ENCODE data around the gene KCNJ3.

KCNJ3 gene
- total RNA-seq: 0 to 0.21 reads per million in 2 donors

GRCh38 chr2:154698296-154698720 is at the start of gene KCNJ3:
Gene KCNJ3, plus strand, starts transcription at chr2:154698695. Its CDS starts 81 bp downstream, at chr2:154698776.
- no peak for DNase-seq

GRCh38 chr2:154655499-154655898 is 43.0 kb upstream of the KCNJ3 start:
- DNase-seq: no peak

- DNase-seq: no peak
Measured at GRCh38 chr2:154658854-154659253, 39.6 kb upstream of the KCNJ3 start.

GRCh38 chr2:154664248-154664647 is 34.2 kb upstream of the KCNJ3 start:
- no peak for DNase-seq

- no peak for DNase-seq
Measured at GRCh38 chr2:154670083-154670482, 28.4 kb upstream of the KCNJ3 start.

- no peak for DNase-seq
Measured at GRCh38 chr2:154673694-154674093, 24.8 kb upstream of the KCNJ3 start.

- no peak for DNase-seq
Measured at GRCh38 chr2:154677401-154677800, 21.1 kb upstream of the KCNJ3 start.

GRCh38 chr2:154681741-154682140 is 16.8 kb upstream of the KCNJ3 start:
- DNase-seq: no peak

GRCh38 chr2:154686162-154686561 is 12.3 kb upstream of the KCNJ3 start:
- no peak for DNase-seq

- DNase-seq: no peak
Measured at GRCh38 chr2:154688373-154688772, 10.1 kb upstream of the KCNJ3 start.

- DNase-seq: no peak
Measured at GRCh38 chr2:154689158-154689557, 9.3 kb upstream of the KCNJ3 start.

GRCh38 chr2:154692927-154693326 is 5.6 kb upstream of the KCNJ3 start:
- no peak for DNase-seq

- no peak for DNase-seq
Measured at GRCh38 chr2:154693741-154694340, 4.7 kb upstream of the KCNJ3 start.

GRCh38 chr2:154694881-154695280 is 3.6 kb upstream of the KCNJ3 start:
- no peak for DNase-seq

GRCh38 chr2:154696369-154696768 is 2.1 kb upstream of the KCNJ3 start:
- no peak for DNase-seq

GRCh38 chr2:154696810-154697417 is 1.6 kb upstream of the KCNJ3 start:
- DNase-seq: no peak

GRCh38 chr2:154697418-154698252 is 860 bp upstream of the KCNJ3 start:
- DNase-seq: no peak

- DNase-seq: no peak
Measured at GRCh38 chr2:154698721-154699574, 453 bp downstream of the KCNJ3 start.

- no peak for DNase-seq
Measured at GRCh38 chr2:154699575-154699930, 1.1 kb downstream of the KCNJ3 start.

- DNase-seq: no peak
Measured at GRCh38 chr2:154700136-154700535, 1.6 kb downstream of the KCNJ3 start.

GRCh38 chr2:154704991-154705390 is 6.5 kb downstream of the KCNJ3 start:
- DNase-seq: no peak

- DNase-seq: no peak
Measured at GRCh38 chr2:154706660-154707059, 8.2 kb downstream of the KCNJ3 start.

- no peak for DNase-seq
Measured at GRCh38 chr2:154707994-154708575, 9.6 kb downstream of the KCNJ3 start.
